NCI-H1436 treated with DMSO at 0.1 percent for 48 hours (cell line): Measurements from ENCODE around the gene MPC1.
A peak's percentile ranks its signal among the peaks of the same experiment; 100 is the strongest.
"Not testable (repeated sequence)": the region's sequence is repeated elsewhere in the genome, so short reads cannot be mapped to it uniquely, and the experiment has no call there.

Experiments
- DNase-seq: peaks from one replicate; lab custom pipeline; 2025; lab: John Stamatoyannopoulos, UW

MPC1 gene

GRCh38 chr6:166379800-166380199 is 2.9 kb downstream of the MPC1 start:
- DNase-seq, result no peak

- DNase-seq, result no peak
Observed at GRCh38 chr6:166379103-166379586, 3.6 kb downstream of the MPC1 start.

GRCh38 chr6:166377721-166378120 is 5.0 kb downstream of the MPC1 start:
- DNase-seq, result no peak

- no peak for DNase-seq
Observed at GRCh38 chr6:166375013-166375412, 7.7 kb downstream of the MPC1 start.

- no peak for DNase-seq
Observed at GRCh38 chr6:166370489-166370888, 12.3 kb downstream of the MPC1 start.

- no peak for DNase-seq
Observed at GRCh38 chr6:166369782-166370181, 13.0 kb downstream of the MPC1 start.

- no peak for DNase-seq
Observed at GRCh38 chr6:166366921-166367320, 15.8 kb downstream of the MPC1 start.

GRCh38 chr6:166365806-166366205 is 16.9 kb downstream of the MPC1 start:
- DNase-seq, result no peak

GRCh38 chr6:166365221-166365620 is 17.5 kb downstream of the MPC1 start:
- DNase-seq, result no peak

- DNase-seq, result no peak
Observed at GRCh38 chr6:166364456-166364855, 18.3 kb downstream of the MPC1 start.

- DNase-seq, result not testable (repeated sequence)
Observed at GRCh38 chr6:166362427-166362826, 20.3 kb downstream of the MPC1 start.

GRCh38 chr6:166361077-166361429 is 21.7 kb downstream of the MPC1 start:
- no peak for DNase-seq

- no peak for DNase-seq
Observed at GRCh38 chr6:166360243-166361076, 22.3 kb downstream of the MPC1 start.

GRCh38 chr6:166355552-166355951 is 27.2 kb downstream of the MPC1 start:
- no peak for DNase-seq

GRCh38 chr6:166354965-166355364 is 27.8 kb downstream of the MPC1 start:
- DNase-seq, result no peak

- DNase-seq, result no peak
Observed at GRCh38 chr6:166354143-166354542, 28.6 kb downstream of the MPC1 start.

GRCh38 chr6:166353507-166353906 is 29.2 kb downstream of the MPC1 start:
- no peak for DNase-seq

GRCh38 chr6:166352923-166353322 is 29.8 kb downstream of the MPC1 start:
- DNase-seq, result no peak

- DNase-seq, result peak; percentile 93
Observed at GRCh38 chr6:166351715-166352285, 30.9 kb downstream of the MPC1 start.

GRCh38 chr6:166348305-166348949 is 34.3 kb downstream of the MPC1 start:
- DNase-seq, result no peak

GRCh38 chr6:166346965-166347364 is 35.8 kb downstream of the MPC1 start:
- DNase-seq, result no peak

- DNase-seq, result no peak
Observed at GRCh38 chr6:166346449-166346848, 36.3 kb downstream of the MPC1 start.

- DNase-seq, result not testable (repeated sequence)
Observed at GRCh38 chr6:166345672-166346071, 37.1 kb downstream of the MPC1 start.
